ENCODE results near the gene MRPL38.
"Not testable (repeated sequence)": the region's sequence is repeated elsewhere in the genome, so short reads cannot be mapped to it uniquely, and the experiment has no call there.

Gene MRPL38

DNA sequence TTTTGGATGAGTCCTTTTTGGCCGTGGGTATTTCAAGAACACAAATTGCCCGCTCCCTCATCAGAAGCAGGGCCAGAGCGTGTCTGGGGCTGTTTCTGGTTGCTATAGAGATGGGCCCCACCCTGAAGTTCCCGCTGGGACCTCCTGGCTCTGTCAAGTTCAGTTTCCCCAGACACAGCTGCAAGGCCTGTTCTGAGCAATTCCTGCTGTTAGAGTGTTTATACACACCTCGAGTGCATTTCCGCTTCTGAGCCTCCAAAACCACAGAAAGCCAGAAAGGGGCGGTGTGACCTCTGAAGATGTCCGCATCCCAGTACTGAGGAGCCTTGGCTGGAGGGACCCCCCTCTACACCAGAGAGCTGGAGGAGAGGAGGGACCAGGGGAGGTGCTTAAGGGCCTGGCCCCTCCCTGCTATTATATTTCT, 40.2 kb downstream of the MRPL38 start:
- Histone ChIP-seq H3K4me3 (ENCODE audit: extremely low read depth, insufficient read depth, low read length, poor library complexity, severe bottlenecking) (no peak overlapping the region), H3K36me3 (ENCODE audit: control insufficient read depth, insufficient read depth, low read length) (no peaks in the 10 kb centered on the region), H3K9me3 (ENCODE audit: control insufficient read depth, low read length) (no peaks in the 10 kb centered on the region), H3K4me1 (ENCODE audit: control insufficient read depth, insufficient read depth, low read length, poor library complexity, severe bottlenecking) (peaks cover 3% of the 10 kb centered on the region), H3K27ac (ENCODE audit: low read depth, low read length, severe bottlenecking) (peak overlapping the region; percentile 36)
- WGBS, 2 experiments (ENCODE audit: insufficient coverage in 2 of 2), result 72 to 89% methylated on average over 6 to 8 of the region's 8 CpGs

DNA sequence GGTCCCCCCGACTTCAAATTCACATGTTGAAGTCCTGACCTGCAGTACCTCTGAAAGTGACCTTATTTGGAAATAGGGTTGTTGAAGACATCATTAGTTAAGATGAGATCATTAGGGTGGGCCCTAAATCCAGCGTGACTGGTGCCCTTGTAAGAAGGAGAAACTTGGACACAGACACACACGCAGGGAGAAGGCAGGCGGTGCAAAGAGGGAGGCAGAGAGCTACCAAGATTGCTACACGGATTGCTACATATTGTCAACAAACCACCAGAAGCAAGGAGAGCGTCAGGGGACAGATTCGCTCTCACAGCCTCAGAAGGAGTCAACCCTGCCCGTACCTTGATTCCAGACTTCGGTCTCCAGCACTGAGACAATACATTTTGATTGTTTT, 42.8 kb downstream of the MRPL38 start:
- Histone ChIP-seq H3K9me3 (ENCODE audit: control insufficient read depth, low read length) (no peaks in the 10 kb centered on the region), H3K4me1 (ENCODE audit: control insufficient read depth, insufficient read depth, low read length, poor library complexity, severe bottlenecking) (no peaks in the 10 kb centered on the region), H3K4me3 (ENCODE audit: extremely low read depth, insufficient read depth, low read length, poor library complexity, severe bottlenecking) (no peak overlapping the region), H3K27ac (ENCODE audit: low read depth, low read length, severe bottlenecking) (no peak overlapping the region), H3K36me3 (ENCODE audit: control insufficient read depth, insufficient read depth, low read length) (no peaks in the 10 kb centered on the region)
- WGBS, 2 experiments (ENCODE audit: insufficient coverage in 2 of 2), result 92 to 94% methylated on average over 8 of the region's 9 CpGs

DNA sequence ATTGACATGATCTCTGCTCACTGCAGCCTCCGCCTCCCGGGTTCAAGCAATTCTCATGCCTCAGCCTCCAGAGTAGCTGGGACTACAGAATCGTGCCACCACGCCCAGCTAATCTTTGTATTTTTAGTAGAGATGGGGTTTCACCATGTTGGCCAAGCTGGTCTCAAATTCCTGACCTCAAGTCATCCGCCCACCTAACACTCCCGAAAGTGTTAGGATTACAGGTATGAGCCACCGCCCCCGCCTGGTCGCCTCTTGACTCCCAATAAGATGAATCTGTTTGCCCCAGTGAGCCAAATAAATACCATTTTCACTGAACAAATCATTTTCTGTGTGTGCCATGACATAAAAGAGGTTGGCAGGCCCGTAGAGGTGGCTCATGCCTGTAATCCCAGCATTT, 45.3 kb downstream of the MRPL38 start:
- WGBS, 2 experiments (ENCODE audit: insufficient coverage in 2 of 2), result 93 to 94% methylated on average over 7 to 8 of the region's 10 CpGs
- not testable (repeated sequence) for H3K9me3 ChIP-seq (ENCODE audit: control insufficient read depth, low read length); H3K4me1 ChIP-seq (ENCODE audit: control insufficient read depth, insufficient read depth, low read length, poor library complexity, severe bottlenecking)

DNA sequence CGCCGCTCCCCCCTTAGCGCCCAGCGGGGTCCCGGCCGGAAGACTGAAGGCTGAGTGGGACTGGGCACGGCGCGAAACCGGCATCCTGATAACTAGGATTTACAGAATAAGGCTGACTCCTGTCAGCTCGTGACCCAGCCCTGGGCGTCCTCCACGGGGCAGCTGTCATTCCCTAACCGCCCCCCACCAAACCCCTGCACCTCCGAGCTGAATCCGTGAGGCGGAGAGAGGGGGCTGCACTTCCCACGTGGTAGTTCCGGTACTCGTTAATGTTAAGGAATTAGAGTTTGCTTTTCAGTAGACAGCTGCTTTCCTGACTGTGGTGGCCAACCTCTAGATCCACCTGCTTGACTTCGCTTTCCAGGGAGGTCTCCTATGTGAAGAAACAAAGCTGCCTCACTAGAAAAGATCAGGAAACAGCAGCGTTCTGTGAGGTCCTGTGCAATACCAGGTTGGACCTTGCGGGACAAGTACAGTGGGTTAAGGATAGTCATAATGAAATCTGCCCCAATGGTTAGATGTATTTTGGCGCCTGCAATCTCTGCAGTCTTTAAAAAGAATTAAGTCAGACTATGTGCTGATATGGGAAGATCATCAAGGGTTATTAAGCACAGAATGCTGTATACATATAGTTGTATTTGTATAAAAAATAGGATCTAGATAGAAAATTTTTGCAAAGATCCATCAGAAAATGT, 48.5 kb downstream of the MRPL38 start:
- Histone ChIP-seq H3K4me1 (ENCODE audit: control insufficient read depth, insufficient read depth, low read length, poor library complexity, severe bottlenecking) (peaks cover 14% of the 10 kb centered on the region), H3K27ac (ENCODE audit: low read depth, low read length, severe bottlenecking) (peak overlapping the region; percentile 93), H3K4me3 (ENCODE audit: extremely low read depth, insufficient read depth, low read length, poor library complexity, severe bottlenecking) (peak overlapping the region; percentile 88), H3K36me3 (ENCODE audit: control insufficient read depth, insufficient read depth, low read length) (peaks cover 16% of the 10 kb centered on the region), H3K9me3 (ENCODE audit: control insufficient read depth, low read length) (no peaks in the 10 kb centered on the region)
- WGBS, 2 experiments (ENCODE audit: insufficient coverage in 2 of 2), result 4 to 6% methylated on average over 19 to 22 of the region's 24 CpGs

More for the DNA sequence above, 45.3 kb downstream of the MRPL38 start:
- not testable (repeated sequence) for H3K4me3 ChIP-seq (ENCODE audit: extremely low read depth, insufficient read depth, low read length, poor library complexity, severe bottlenecking); H3K36me3 ChIP-seq (ENCODE audit: control insufficient read depth, insufficient read depth, low read length); H3K27ac ChIP-seq (ENCODE audit: low read depth, low read length, severe bottlenecking)

DNA sequence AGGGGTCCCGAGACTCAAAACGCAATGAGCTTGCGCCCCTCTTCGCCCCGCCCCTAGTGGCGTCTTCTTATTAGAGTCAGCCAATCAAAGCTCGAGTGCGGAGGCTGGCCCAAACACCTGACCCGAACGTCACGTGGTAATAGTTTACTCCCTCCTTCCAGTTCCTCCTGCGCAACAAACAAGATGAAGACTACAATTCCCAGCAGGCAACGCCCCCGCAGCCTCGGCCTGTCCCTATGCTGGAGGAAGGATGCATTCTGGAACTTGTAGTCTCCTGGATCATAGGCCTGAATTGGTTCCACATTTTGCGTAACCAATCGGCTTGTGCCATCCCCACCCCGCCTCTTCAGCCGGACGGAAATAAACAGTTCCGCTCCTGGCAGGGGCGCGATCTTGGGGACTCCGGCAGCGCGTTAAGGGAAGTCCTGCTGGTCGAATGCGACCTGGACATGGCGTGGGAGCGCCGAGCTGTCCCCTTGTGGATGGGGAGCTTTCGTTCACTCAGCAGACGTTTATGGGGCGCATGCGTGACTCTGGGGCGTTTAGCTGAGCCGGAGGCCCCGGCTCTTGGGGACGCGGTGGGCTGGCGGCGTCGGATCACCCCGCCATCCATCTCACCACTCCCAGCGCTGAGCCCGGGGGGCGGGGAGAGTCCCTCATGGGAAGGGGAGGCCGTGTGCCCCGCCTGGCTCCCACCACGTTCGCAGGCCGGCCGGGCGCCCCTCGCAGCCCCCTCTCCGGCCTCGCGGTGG, 49.2 kb downstream of the MRPL38 start, which contains the start of gene WBP2:
Gene WBP2, minus strand, starts transcription at position 26 of the 752 bp plus-strand sequence. CDS start 38 bp downstream, outside the sequence.
- H3K4me1 ChIP-seq (ENCODE audit: control insufficient read depth, insufficient read depth, low read length, poor library complexity, severe bottlenecking), result peaks cover 14% of the 10 kb centered on the region
- H3K9me3 ChIP-seq (ENCODE audit: control insufficient read depth, low read length), result no peaks in the 10 kb centered on the region
- H3K4me3 ChIP-seq (ENCODE audit: extremely low read depth, insufficient read depth, low read length, poor library complexity, severe bottlenecking), result peak within 1 kb of the TSS; percentile 88
- peaks cover 23% of the 10 kb centered on the region for H3K36me3 ChIP-seq (ENCODE audit: control insufficient read depth, insufficient read depth, low read length)
- H3K27ac ChIP-seq (ENCODE audit: low read depth, low read length, severe bottlenecking), result peak within 1 kb of the TSS; percentile 93
- WGBS, 2 experiments (ENCODE audit: insufficient coverage in 2 of 2), result 0 to 1% methylated on average over 31 to 36 of the region's 58 CpGs

DNA sequence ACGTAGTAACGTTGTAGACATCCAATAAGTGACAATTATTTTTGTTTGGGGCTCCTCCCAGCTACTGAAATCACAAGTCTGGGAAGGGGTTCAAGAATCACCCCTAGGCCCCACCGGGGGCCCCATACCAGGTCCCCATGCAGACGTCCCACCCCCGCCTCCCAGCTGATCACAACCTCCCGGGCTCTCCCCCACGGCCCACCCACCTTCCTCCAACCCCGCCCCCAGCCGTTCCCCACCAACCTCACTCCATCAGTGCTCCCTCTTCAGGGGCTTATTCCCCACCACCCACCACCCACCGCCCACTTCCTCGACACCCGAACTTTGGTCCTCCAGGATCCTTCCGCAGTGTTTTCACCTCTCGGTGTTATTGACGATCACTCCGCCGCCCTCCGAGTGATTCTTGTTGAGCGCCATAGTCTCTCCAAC, 49.8 kb downstream of the MRPL38 start:
- 0 to 2% methylated on average over 9 to 11 of the region's 19 CpGs for WGBS, 2 experiments (ENCODE audit: insufficient coverage in 2 of 2)
- H3K36me3 ChIP-seq (ENCODE audit: control insufficient read depth, insufficient read depth, low read length), result peaks cover 28% of the 10 kb centered on the region
- peak overlapping the region; percentile 82 for H3K27ac ChIP-seq (ENCODE audit: low read depth, low read length, severe bottlenecking)
- H3K4me1 ChIP-seq (ENCODE audit: control insufficient read depth, insufficient read depth, low read length, poor library complexity, severe bottlenecking), result peaks cover 15% of the 10 kb centered on the region
- H3K9me3 ChIP-seq (ENCODE audit: control insufficient read depth, low read length), result no peaks in the 10 kb centered on the region
- H3K4me3 ChIP-seq (ENCODE audit: extremely low read depth, insufficient read depth, low read length, poor library complexity, severe bottlenecking), result peak overlapping the region; percentile 88

DNA sequence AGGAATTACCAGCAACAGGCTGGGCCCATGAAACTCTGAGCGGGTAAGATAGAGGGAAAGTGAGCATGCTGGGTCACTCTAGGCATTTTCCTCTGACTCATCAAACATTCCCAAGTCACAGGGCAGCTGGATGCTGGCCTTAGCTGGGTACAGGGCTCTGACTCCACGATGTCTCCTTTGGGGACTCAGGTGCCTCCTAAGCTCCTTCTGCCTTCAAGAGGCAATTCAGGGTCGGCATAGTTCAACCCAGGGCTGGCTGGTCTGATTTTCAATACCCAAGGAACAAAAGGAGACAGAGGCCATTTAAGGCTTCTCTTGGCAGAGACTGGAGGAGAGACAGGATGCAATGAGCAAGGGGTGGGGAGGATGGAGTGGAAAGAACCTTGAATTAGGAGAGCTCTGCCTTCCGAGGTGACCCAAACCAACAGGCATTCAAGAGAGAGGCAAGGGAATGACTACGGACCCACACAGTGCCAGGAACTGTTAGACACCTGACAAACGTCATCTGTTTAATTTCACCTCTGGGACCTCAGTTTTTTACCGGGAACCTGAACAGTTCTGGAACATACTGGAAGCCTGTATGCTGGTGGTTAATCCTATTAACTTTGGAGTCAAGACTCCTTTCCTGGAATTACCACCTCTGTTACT, 50.5 kb downstream of the MRPL38 start:
- WGBS, 2 experiments (ENCODE audit: insufficient coverage in 2 of 2), result 30 to 49% methylated on average over 6 to 7 of the region's 7 CpGs
- peak overlapping the region; percentile 82 for H3K27ac ChIP-seq (ENCODE audit: low read depth, low read length, severe bottlenecking)
- H3K36me3 ChIP-seq (ENCODE audit: control insufficient read depth, insufficient read depth, low read length), result peaks cover 35% of the 10 kb centered on the region
- H3K9me3 ChIP-seq (ENCODE audit: control insufficient read depth, low read length), result no peaks in the 10 kb centered on the region
- H3K4me1 ChIP-seq (ENCODE audit: control insufficient read depth, insufficient read depth, low read length, poor library complexity, severe bottlenecking), result peaks cover 16% of the 10 kb centered on the region
- peak overlapping the region; percentile 88 for H3K4me3 ChIP-seq (ENCODE audit: extremely low read depth, insufficient read depth, low read length, poor library complexity, severe bottlenecking)

DNA sequence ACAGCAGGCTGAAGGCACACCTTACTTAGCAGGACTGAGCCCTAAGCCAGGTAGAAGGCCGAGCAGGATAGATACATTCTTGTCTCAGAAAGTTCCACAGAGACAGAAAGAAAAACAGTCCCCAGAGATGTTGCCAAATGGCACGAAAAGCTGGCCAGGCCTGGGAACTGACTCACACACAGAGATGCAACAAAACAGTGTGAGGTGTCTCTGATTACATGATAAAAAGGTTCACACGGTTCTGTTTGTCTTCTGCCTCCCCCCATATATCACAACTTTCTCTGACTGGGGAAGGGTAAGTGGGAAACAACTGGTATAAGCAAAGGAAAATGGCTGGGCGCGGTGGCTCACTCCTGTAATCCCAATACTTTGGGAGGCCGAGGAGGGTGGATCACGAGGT, 51.3 kb downstream of the MRPL38 start:
- Histone ChIP-seq H3K36me3 (ENCODE audit: control insufficient read depth, insufficient read depth, low read length) (peaks cover 43% of the 10 kb centered on the region), H3K27ac (ENCODE audit: low read depth, low read length, severe bottlenecking) (peak overlapping the region; percentile 82), H3K9me3 (ENCODE audit: control insufficient read depth, low read length) (no peaks in the 10 kb centered on the region), H3K4me3 (ENCODE audit: extremely low read depth, insufficient read depth, low read length, poor library complexity, severe bottlenecking) (no peak overlapping the region), H3K4me1 (ENCODE audit: control insufficient read depth, insufficient read depth, low read length, poor library complexity, severe bottlenecking) (peaks cover 16% of the 10 kb centered on the region)
- 86 to 91% methylated on average over 2 to 6 of the region's 7 CpGs for WGBS, 2 experiments (ENCODE audit: insufficient coverage in 2 of 2)

DNA sequence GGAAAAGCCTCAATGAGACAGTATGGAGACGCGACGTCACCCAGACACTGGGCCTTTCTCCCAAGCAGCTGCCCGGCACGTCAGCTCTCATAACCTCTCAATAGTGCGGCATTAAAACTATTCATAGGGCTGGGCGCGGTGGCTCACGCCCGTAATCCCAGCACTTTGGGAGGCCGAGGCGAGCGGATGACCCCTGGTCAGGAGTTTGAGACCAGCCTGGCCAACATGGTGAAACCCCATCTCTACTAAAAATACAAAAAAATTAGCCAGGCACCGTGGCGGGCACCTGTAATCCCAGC, 53.0 kb downstream of the MRPL38 start:
- not testable (repeated sequence) for H3K9me3 ChIP-seq (ENCODE audit: control insufficient read depth, low read length); H3K27ac ChIP-seq (ENCODE audit: low read depth, low read length, severe bottlenecking); H3K4me3 ChIP-seq (ENCODE audit: extremely low read depth, insufficient read depth, low read length, poor library complexity, severe bottlenecking)
- H3K36me3 ChIP-seq (ENCODE audit: control insufficient read depth, insufficient read depth, low read length), result peaks cover 61% of the 10 kb centered on the region
- H3K4me1 ChIP-seq (ENCODE audit: control insufficient read depth, insufficient read depth, low read length, poor library complexity, severe bottlenecking), result peaks cover 16% of the 10 kb centered on the region
- WGBS, 2 experiments (ENCODE audit: insufficient coverage in 2 of 2), result 97 to 98% methylated on average over 9 to 13 of the region's 15 CpGs

DNA sequence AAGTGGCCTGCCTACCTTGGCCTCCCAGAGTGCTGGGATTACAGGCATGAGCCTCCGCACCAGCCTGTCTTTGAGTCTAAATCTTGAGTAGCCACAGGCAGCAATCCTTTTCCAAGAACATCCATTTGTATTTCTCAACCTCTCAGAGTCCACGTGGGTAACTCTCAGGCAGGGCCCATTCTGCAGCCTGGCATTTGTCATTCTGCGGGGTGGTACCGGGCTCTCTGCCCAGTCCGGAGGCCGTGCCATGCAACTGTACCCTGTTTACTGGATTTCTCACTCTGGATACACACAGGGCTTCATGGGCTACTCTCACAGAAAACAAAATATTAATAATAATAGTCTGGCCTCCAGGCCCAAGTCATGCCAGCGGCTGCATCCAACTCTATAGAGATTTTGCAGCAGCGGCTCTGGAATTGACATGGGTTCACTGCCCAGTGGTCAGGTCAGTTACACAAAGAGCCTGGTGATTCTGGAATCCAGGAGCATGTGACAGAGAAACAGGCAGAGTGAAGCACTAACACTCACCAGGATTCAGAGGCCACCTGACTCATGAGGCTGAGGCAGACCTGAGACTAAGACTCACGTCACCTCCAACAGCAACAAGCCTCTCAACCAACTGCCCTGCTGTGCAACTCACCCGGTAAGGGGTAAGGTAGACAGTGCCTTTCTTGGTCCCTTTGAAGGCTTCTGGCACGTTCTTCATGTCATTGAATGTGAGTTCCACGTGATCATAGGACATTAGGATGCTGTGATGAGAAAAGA, 53.6 kb downstream of the MRPL38 start:
- 99% methylated on average over 11 to 12 of the region's 12 CpGs for WGBS, 2 experiments (ENCODE audit: insufficient coverage in 2 of 2)
- no peak overlapping the region for H3K4me3 ChIP-seq (ENCODE audit: extremely low read depth, insufficient read depth, low read length, poor library complexity, severe bottlenecking)
- peaks cover 19% of the 10 kb centered on the region for H3K4me1 ChIP-seq (ENCODE audit: control insufficient read depth, insufficient read depth, low read length, poor library complexity, severe bottlenecking)
- no peaks in the 10 kb centered on the region for H3K9me3 ChIP-seq (ENCODE audit: control insufficient read depth, low read length)
- peaks cover 66% of the 10 kb centered on the region for H3K36me3 ChIP-seq (ENCODE audit: control insufficient read depth, insufficient read depth, low read length)
- H3K27ac ChIP-seq (ENCODE audit: low read depth, low read length, severe bottlenecking), result no peak overlapping the region
